H1 (cell line): ENCODE data around the gene KDM6B. TPM values are rescaled to one million over a fixed set of nuclear protein-coding genes. Genes with fewer than 3 reads are reported as not detected.

ENCODE experiments used
- CTCF ChIA-PET: fragments of 300-600 bp; sonication (Branson Sonifier 250); formaldehyde crosslinking; loops from one replicate; lab custom pipeline; 2021; ENCODE audit not compliant: partially characterized antibody; lab: Charles Lee
- POLR2A ChIA-PET: fragments of 300-600 bp; sonication (Branson Sonifier 250); formaldehyde crosslinking; loops from one replicate; lab custom pipeline; 2021; ENCODE audit warnings: inconsistent platforms; ENCODE audit not compliant: partially characterized antibody; lab: Charles Lee
- DNase-seq, 2 experiments: peaks; one replicate each; pipeline versions ENCODE4 v3.0.0 to v3.0.0-alpha.2; 2010 to 2022; ENCODE audit warnings: low spot score in 2 of 2, low read depth in 1 of 2, mixed read lengths in 1 of 2
- FAIRE-seq: peaks from 2 replicates; lab custom pipeline; 2011; peaks lifted over from hg19 to GRCh38; lab: Jason Lieb, UNC
- H2AFZ ChIP-seq: 2 replicates; pipeline ENCODE4 v1.8.1; 2012; ENCODE audit warnings: low read length, inconsistent platforms
- H2AK5ac ChIP-seq: 2 replicates; pipeline ENCODE4 v1.6.1; 2013; ENCODE audit warnings: low read depth, low read length
- H2BK120ac ChIP-seq: replicated peaks from 2 replicates; pipeline ENCODE3; 2013; ENCODE audit warnings: low read depth, low read length, inconsistent platforms
- H2BK12ac ChIP-seq: 2 replicates; pipeline ENCODE4 v1.6.1; 2013; ENCODE audit warnings: low read depth, low read length
- H2BK15ac ChIP-seq: 2 replicates; pipeline ENCODE4 v1.6.1; 2013; ENCODE audit warnings: low read length
- H2BK20ac ChIP-seq: 2 replicates; pipeline ENCODE4 v1.6.1; 2013; ENCODE audit warnings: low read length
- H2BK5ac ChIP-seq: 2 replicates; pipeline ENCODE4 v1.6.1; 2013; ENCODE audit warnings: low read depth, low read length
- H3K14ac ChIP-seq: 2 replicates; pipeline ENCODE4 v1.6.1; 2013; ENCODE audit warnings: inconsistent platforms; ENCODE audit not compliant: insufficient read length
- H3K18ac ChIP-seq: 2 replicates; pipeline ENCODE4 v1.6.1; 2013; ENCODE audit warnings: low read length; ENCODE audit errors: extremely low read depth
- H3K23ac ChIP-seq: 2 replicates; pipeline ENCODE4 v1.6.1; 2013; ENCODE audit warnings: inconsistent platforms; ENCODE audit not compliant: insufficient read length
- H3K23me2 ChIP-seq: 2 replicates; pipeline ENCODE4 v1.6.1; 2013; ENCODE audit warnings: low read depth, low read length
- H3K27ac ChIP-seq: 2 replicates; pipeline ENCODE4 v1.6.1; 2011; ENCODE audit warnings: low read depth, low read length, inconsistent platforms
- H3K27me3 ChIP-seq, 4 experiments: replicated peaks in 1 of 4; 1 replicate in 1 of 4; 2 replicates in 3 of 4; pipeline versions ENCODE4 v1.6.1 to v1.8.1; 2011 to 2013; ENCODE audit warnings: low read length in 3 of 4, mild to moderate bottlenecking in 3 of 4, inconsistent platforms in 2 of 4, mixed read lengths in 2 of 4, moderate library complexity in 1 of 4; ENCODE audit not compliant: control insufficient read depth in 3 of 4, insufficient read depth in 3 of 4; ENCODE audit errors: extremely low read depth in 1 of 4
- H3K36me3 ChIP-seq, 4 experiments: 2 replicates each; pipeline versions ENCODE4 v1.6.1 to v1.8.1; 2011 to 2013; ENCODE audit warnings: mild to moderate bottlenecking in 4 of 4, low read length in 3 of 4, moderate library complexity in 2 of 4, control low read depth in 1 of 4, inconsistent platforms in 1 of 4; ENCODE audit not compliant: insufficient read depth in 4 of 4, control insufficient read depth in 2 of 4
- H3K4ac ChIP-seq: replicated peaks from 2 replicates; pipeline ENCODE3; 2013; ENCODE audit warnings: low read length, low read depth, mixed read lengths, inconsistent platforms; ENCODE audit not compliant: insufficient read length
- H3K4me1 ChIP-seq, 4 experiments: replicated peaks in 1 of 4; 1 replicate in 1 of 4; 2 replicates in 3 of 4; pipeline versions ENCODE4 v1.6.1 to v1.8.1; 2011 to 2013; ENCODE audit warnings: low read length in 3 of 4, inconsistent platforms in 2 of 4, mixed read lengths in 1 of 4; ENCODE audit not compliant: insufficient read depth in 4 of 4, control insufficient read depth in 3 of 4
- H3K4me2 ChIP-seq, 2 experiments: 2 replicates each; pipeline versions ENCODE4 v1.6.1 to v1.8.1; 2011 to 2013; ENCODE audit warnings: low read depth in 2 of 2, low read length in 2 of 2, control low read depth in 1 of 2, inconsistent platforms in 1 of 2, mild to moderate bottlenecking in 1 of 2; ENCODE audit not compliant: insufficient read depth in 1 of 2
- H3K4me3 ChIP-seq, 4 experiments: fragments of 200-600, 300-600 bp in 1 of 4; sonication (generic), shearing (Covaris generic), sonication (Bioruptor Twin) in 1 of 4; 2 replicates each; pipeline versions ENCODE4 v1.5.1 to v1.8.1; 2011 to 2016; ENCODE audit warnings: low read length in 4 of 4, low read depth in 3 of 4, control low read depth in 2 of 4, inconsistent platforms in 2 of 4, mild to moderate bottlenecking in 2 of 4, mixed read lengths in 1 of 4, moderate library complexity in 1 of 4; ENCODE audit not compliant: insufficient read depth in 2 of 4; ENCODE audit errors: extremely low read depth in 1 of 4
- H3K56ac ChIP-seq: replicated peaks from 2 replicates; pipeline ENCODE3; 2013; ENCODE audit warnings: low read depth, mild to moderate bottlenecking, mixed read lengths, low read length, inconsistent platforms; ENCODE audit not compliant: insufficient read length
- H3K79me1 ChIP-seq: 2 replicates; pipeline ENCODE4 v1.6.1; 2013; ENCODE audit warnings: low read depth, low read length, control low read depth
- H3K79me2 ChIP-seq, 2 experiments: 2 replicates each; pipeline versions ENCODE4 v1.6.1 to v1.8.1; 2012 to 2013; ENCODE audit warnings: low read length in 2 of 2, mild to moderate bottlenecking in 2 of 2, inconsistent platforms in 1 of 2; ENCODE audit not compliant: insufficient read depth in 2 of 2, control insufficient read depth in 1 of 2
- H3K9ac ChIP-seq, 4 experiments: replicated peaks in 1 of 4; 1 replicate in 1 of 4; 2 replicates in 3 of 4; pipeline versions ENCODE4 v1.6.1 to v1.8.1; 2011 to 2013; ENCODE audit warnings: low read depth in 3 of 4, low read length in 3 of 4, control low read depth in 2 of 4, mild to moderate bottlenecking in 2 of 4, moderate library complexity in 2 of 4, inconsistent platforms in 1 of 4; ENCODE audit errors: extremely low read depth in 1 of 4
- H3K9me3 ChIP-seq, 2 experiments: 2 replicates each; pipeline versions ENCODE4 v1.6.1 to v1.8.1; 2012 to 2013; ENCODE audit warnings: mild to moderate bottlenecking in 2 of 2, moderate library complexity in 2 of 2, control low read depth in 1 of 2, inconsistent platforms in 1 of 2, low read depth in 1 of 2, low read length in 1 of 2, mixed read lengths in 1 of 2; ENCODE audit not compliant: insufficient read depth in 2 of 2
- H4K20me1 ChIP-seq, 2 experiments: replicated peaks in 1 of 2; 2 replicates each; pipeline versions ENCODE3 to v1.8.1; 2011 to 2013; ENCODE audit warnings: inconsistent platforms in 2 of 2, low read length in 2 of 2, mild to moderate bottlenecking in 1 of 2; ENCODE audit not compliant: insufficient read depth in 2 of 2, control insufficient read depth in 1 of 2
- H4K5ac ChIP-seq: 2 replicates; pipeline ENCODE4 v1.6.1; 2013; ENCODE audit warnings: low read length, low read depth, mixed read lengths, inconsistent platforms; ENCODE audit not compliant: insufficient read length
- H4K8ac ChIP-seq: 2 replicates; pipeline ENCODE4 v1.8.0; 2013; ENCODE audit warnings: mild to moderate bottlenecking, moderate library complexity, low read length, inconsistent platforms; ENCODE audit not compliant: insufficient read depth; ENCODE audit errors: extremely low read depth
- H4K91ac ChIP-seq: replicated peaks from 2 replicates; pipeline ENCODE3; 2013; ENCODE audit warnings: low read length, mixed read lengths, inconsistent platforms; ENCODE audit not compliant: insufficient read length
- BACH1 ChIP-seq: IDR thresholded peaks from 2 replicates; pipeline ENCODE4 v1.6.1; 2012; ENCODE audit warnings: low read length, improper control_type of control experiment
- CREB1 ChIP-seq: IDR thresholded peaks from 2 replicates; pipeline ENCODE4 v1.6.1; 2012; ENCODE audit warnings: inconsistent platforms
- CTBP2 ChIP-seq: IDR thresholded peaks from 2 replicates; pipeline ENCODE4 v1.7.0; 2011; ENCODE audit warnings: borderline replicate concordance, mild to moderate bottlenecking, moderate library complexity, mixed read lengths, low read length; ENCODE audit not compliant: insufficient read depth, insufficient read length
- EGR1 ChIP-seq: IDR thresholded peaks from 2 replicates; pipeline ENCODE4 v1.6.1; 2011; ENCODE audit warnings: low read depth, low read length, borderline replicate concordance
- GABPA ChIP-seq: IDR thresholded peaks from 2 replicates; pipeline ENCODE4 v1.6.1; 2011; ENCODE audit warnings: mild to moderate bottlenecking, low read length, moderate library complexity, borderline replicate concordance; ENCODE audit not compliant: insufficient read depth
- JUN ChIP-seq: IDR thresholded peaks from 2 replicates; pipeline ENCODE4 v1.6.1; 2011; ENCODE audit warnings: low read depth, mild to moderate bottlenecking, improper control_type of control experiment, low read length
- JUND ChIP-seq: IDR thresholded peaks from 2 replicates; pipeline ENCODE4 v1.6.1; 2011; ENCODE audit warnings: mild to moderate bottlenecking, improper control_type of control experiment, low read length
- KDM4A ChIP-seq: IDR thresholded peaks from one replicate; pipeline ENCODE4 v1.7.1; 2012; ENCODE audit warnings: low read depth, mild to moderate bottlenecking, moderate library complexity, low read length, inconsistent platforms; ENCODE audit not compliant: severe bottlenecking
- KDM5A ChIP-seq: fragments of 200-600 bp; IDR thresholded peaks from 2 replicates; pipeline ENCODE4 v1.7.1; 2012; ENCODE audit warnings: mild to moderate bottlenecking, low read length, inconsistent platforms, mixed read lengths
- POU5F1 ChIP-seq: IDR thresholded peaks from 2 replicates; pipeline ENCODE4 v1.6.1; 2011; ENCODE audit warnings: low read depth, mild to moderate bottlenecking, low read length, moderate library complexity
- RAD21 ChIP-seq, 2 experiments: IDR thresholded peaks in 1 of 2; conservative IDR thresholded peaks in 1 of 2; 2 replicates each; pipeline ENCODE4 v1.6.1; 2011; ENCODE audit warnings: low read depth in 2 of 2, low read length in 2 of 2, improper control_type of control experiment in 1 of 2, inconsistent platforms in 1 of 2, mild to moderate bottlenecking in 1 of 2, moderate library complexity in 1 of 2
- SP1 ChIP-seq: IDR thresholded peaks from 2 replicates; pipeline ENCODE4 v1.6.1; 2011; ENCODE audit warnings: low read depth, low read length
- TBP ChIP-seq: IDR thresholded peaks from 2 replicates; pipeline ENCODE4 v1.6.1; 2011; ENCODE audit warnings: low read depth, low read length, improper control_type of control experiment
- ZNF274 ChIP-seq: IDR thresholded peaks from 2 replicates; pipeline ENCODE4 v1.7.0; 2012; ENCODE audit warnings: low read length, borderline replicate concordance; ENCODE audit errors: extremely low read depth
- WGBS, 2 experiments: shearing (Covaris generic) in 1 of 2; methylation state at CpG; one replicate each; pipeline versions ENCODE4 v1.1.6 to v1.1.7; 2013 to 2015; ENCODE audit warnings: low lambda C conversion rate in 2 of 2, mixed read lengths in 2 of 2, inconsistent platforms in 1 of 2, low coverage in 1 of 2, missing lambda C conversion rate in 1 of 2; ENCODE audit not compliant: insufficient replicate concordance in 2 of 2, insufficient coverage in 1 of 2, insufficient read length in 1 of 2; ENCODE audit errors: extremely low coverage in 1 of 2, missing lambda C conversion rate in 1 of 2; 5-methylcytosine and 5-hydroxymethylcytosine counted together
- polyA plus RNA-seq, 7 experiments: library from polyadenylated mRNA; depleted of rRNA in 3 of 7; stranded (reverse) in 5 of 7; unstranded in 2 of 7; fragments of >200 nt in 5 of 7; fragments of 200-250 nt in 2 of 7; gene quantifications; 1 replicate in 5 of 7; 2 replicates in 1 of 7; 4 replicates in 1 of 7; pipeline versions ENCODE4 v1.2.1 to v1.2.3, GENCODE V29; 2011 to 2013; ENCODE audit warnings: missing spikeins in 2 of 7, mixed read lengths in 2 of 7
- total RNA-seq: library from RNA; stranded (reverse); fragmentation: NEBNext Ultra II Directional; extraction: Animal tissue kit (Norgen Biotek cat#: 25700); gene quantifications from 2 replicates; pipeline ENCODE4 v1.2.1, GENCODE V29; 2021

Gene KDM6B
- total and polyA plus RNA-seq, 2 of the 8 experiments (the other 6 are each of a cell fraction or from before 2014, with no cell fraction given), result 0.48 to 3.7 TPM

- no peak overlapping the region for H4K8ac ChIP-seq
- H3K79me1 ChIP-seq, result no peaks in the 10 kb centered on the region
- no peak overlapping the region for H2AK5ac ChIP-seq
- CTCF ChIA-PET, result interaction anchor here (1.6 kb wide), 1 partner anchor 112 kb away, joined by 3 read pairs; no protein-coding TSS in a partner anchor
- no peak for TF ChIP-seq KDM4A
- no peak for TF ChIP-seq CTBP2
- TF ChIP-seq JUN, result no peak
- TF ChIP-seq EGR1, result no peak
- TF ChIP-seq SP1, result no peak
- no peak for TF ChIP-seq RAD21 (IDR thresholded peaks at IDR 0.05 in 1 of 2, conservative IDR thresholded peaks at IDR 0.05 in 1 of 2; ENCODE audit: low read depth in 2 of 2, low read length in 2 of 2)
- TF ChIP-seq ZNF274, result no peak
- TF ChIP-seq JUND, result no peak
- TF ChIP-seq GABPA, result no peak
- TF ChIP-seq CREB1, result no peak
- TF ChIP-seq POU5F1, result no peak
- TF ChIP-seq BACH1, result no peak
- TF ChIP-seq TBP, result no peak
- TF ChIP-seq KDM5A, result no peak
- POLR2A ChIA-PET, result interaction anchor here (0.6 to 0.7 kb wide), 2 partner anchors 21 to 24 kb away, joined by 3 read pairs; partner anchors contain the start of gene NAA38
- no peak overlapping the region for H2BK5ac ChIP-seq
- H3K4me3 ChIP-seq, result no peak overlapping the region
- no peak overlapping the region for H3K4me2 ChIP-seq
- H3K14ac ChIP-seq, result no peak overlapping the region
- no peak overlapping the region for H4K91ac ChIP-seq
- no peaks in the 10 kb centered on the region for H3K79me2 ChIP-seq
- no peak overlapping the region for H3K56ac ChIP-seq
- no peak overlapping the region for H2BK20ac ChIP-seq
- H3K27ac ChIP-seq, result no peak overlapping the region
- H2AFZ ChIP-seq, result no peak overlapping the region
- H3K23ac ChIP-seq, result no peak overlapping the region
- H3K18ac ChIP-seq, result no peak overlapping the region
- FAIRE-seq (no peak), DNase-seq (no peak)
- H2BK120ac ChIP-seq, result no peak overlapping the region
- no peaks in the 10 kb centered on the region for H3K23me2 ChIP-seq
- H3K27me3 ChIP-seq, result no peaks in the 10 kb centered on the region
- no peaks in the 10 kb centered on the region for H4K20me1 ChIP-seq
- H3K4me1 ChIP-seq, result no peaks in the 10 kb centered on the region; a peak in 1 of 7 replicates
- peaks cover 3 to 10% (median 5%) of the 10 kb centered on the region in 4 experiments; a peak in 5 of 8 replicates for H3K36me3 ChIP-seq
- H2BK15ac ChIP-seq, result no peak overlapping the region
- H3K9ac ChIP-seq, result no peak overlapping the region
- WGBS, 2 experiments, result 94% methylated on average over 7 of the region's 7 CpGs; no CpG with 5 or more reads in 1 of the 2 experiments
- no peak overlapping the region for H2BK12ac ChIP-seq
- no peak overlapping the region for H4K5ac ChIP-seq
- H3K9me3 ChIP-seq, result no peaks in the 10 kb centered on the region
- H3K4ac ChIP-seq, result no peak overlapping the region
These were observed 44.2 kb downstream of the KDM6B start for GRCh38 chr17:7878234-7878633.
